AG04449 (cell line): ENCODE results near the gene RNF114.

Source experiments
- CTCF ChIA-PET: fragments of 350-600 bp; formaldehyde crosslinking; extraction: SDS; loops from one replicate; lab custom pipeline; 2021; ENCODE audit warnings: antibody characterized with exemption; lab: Yijun Ruan, JAX
- POLR2A ChIA-PET: fragments of 400-600, 350-600 bp; formaldehyde crosslinking; extraction: SDS; loops from one replicate; lab custom pipeline; 2020; ENCODE audit warnings: antibody characterized with exemption, inconsistent platforms; lab: Yijun Ruan, JAX
- DNase-seq: peaks from one replicate; pipeline ENCODE4 v3.0.0-alpha.2; 2010; ENCODE audit warnings: low read depth, low spot score
- H3K4me3 ChIP-seq: 2 replicates; pipeline ENCODE4 v1.5.1; 2011; ENCODE audit warnings: low read depth, mild to moderate bottlenecking, control low read depth, low read length
- TF ChIP-seq, protein P1 (sequence below): IDR thresholded peaks from one replicate; pipeline ENCODE4 v1.5.1; 2011; ENCODE audit warnings: mild to moderate bottlenecking, moderate library complexity, low read length, control low read depth, inconsistent platforms; ENCODE audit not compliant: insufficient read depth; ENCODE audit errors: missing control alignments

Gene RNF114

DNA sequence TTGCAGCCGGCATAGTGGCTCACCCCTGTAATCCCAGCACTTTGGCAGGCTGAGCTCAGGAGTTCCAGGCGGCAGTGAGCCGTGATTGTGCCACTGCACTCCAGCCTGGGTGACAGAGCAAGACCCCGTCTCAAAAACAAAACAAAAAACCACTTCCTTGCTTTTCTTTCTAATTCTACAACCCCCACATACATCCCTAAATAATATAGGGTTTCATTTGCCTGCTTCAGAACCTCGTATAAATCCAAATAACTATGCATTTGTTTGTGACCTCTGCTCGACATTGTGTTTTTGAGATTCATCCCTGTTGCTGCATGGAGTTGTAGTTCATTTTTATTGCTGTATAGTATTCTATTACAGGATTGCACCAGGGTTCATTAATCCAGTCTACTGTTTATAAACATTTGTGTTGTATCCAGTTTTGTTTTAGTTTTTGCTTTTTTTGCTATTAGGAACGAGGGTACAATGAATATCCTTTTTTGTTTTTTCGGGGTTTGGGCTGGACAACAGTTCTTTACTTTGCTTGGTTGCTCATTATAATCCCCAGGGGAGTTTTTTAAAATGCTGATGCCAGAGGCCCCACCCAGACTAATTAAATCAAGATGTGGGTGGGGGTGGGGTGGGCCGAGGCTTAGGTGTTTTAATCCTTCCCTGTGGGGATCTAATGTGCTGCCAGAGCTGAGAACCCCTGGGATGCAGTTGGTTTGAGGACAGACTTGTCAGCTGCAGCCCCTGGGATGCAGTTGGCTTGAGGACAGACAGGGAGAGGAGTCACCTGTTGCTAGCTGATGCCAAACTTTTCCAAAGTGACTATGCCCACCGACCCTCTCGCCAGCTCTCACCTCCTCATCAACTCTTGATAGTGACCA, 44.2 kb downstream of the RNF114 start:
- no peak overlapping the region for H3K4me3 ChIP-seq
- DNase-seq: no peak
- ChIA-PET CTCF (interaction anchor here (1.6 to 17.8 kb wide), 13 partner anchors 10 to 198 kb away, joined by 6 to 984 read pairs (median 44); no protein-coding TSS in a partner anchor), POLR2A (interaction anchor here (1.2 kb wide), 1 partner anchor 91 kb away, joined by 4 read pairs; no protein-coding TSS in a partner anchor)
- TF ChIP-seq, protein P1, sequence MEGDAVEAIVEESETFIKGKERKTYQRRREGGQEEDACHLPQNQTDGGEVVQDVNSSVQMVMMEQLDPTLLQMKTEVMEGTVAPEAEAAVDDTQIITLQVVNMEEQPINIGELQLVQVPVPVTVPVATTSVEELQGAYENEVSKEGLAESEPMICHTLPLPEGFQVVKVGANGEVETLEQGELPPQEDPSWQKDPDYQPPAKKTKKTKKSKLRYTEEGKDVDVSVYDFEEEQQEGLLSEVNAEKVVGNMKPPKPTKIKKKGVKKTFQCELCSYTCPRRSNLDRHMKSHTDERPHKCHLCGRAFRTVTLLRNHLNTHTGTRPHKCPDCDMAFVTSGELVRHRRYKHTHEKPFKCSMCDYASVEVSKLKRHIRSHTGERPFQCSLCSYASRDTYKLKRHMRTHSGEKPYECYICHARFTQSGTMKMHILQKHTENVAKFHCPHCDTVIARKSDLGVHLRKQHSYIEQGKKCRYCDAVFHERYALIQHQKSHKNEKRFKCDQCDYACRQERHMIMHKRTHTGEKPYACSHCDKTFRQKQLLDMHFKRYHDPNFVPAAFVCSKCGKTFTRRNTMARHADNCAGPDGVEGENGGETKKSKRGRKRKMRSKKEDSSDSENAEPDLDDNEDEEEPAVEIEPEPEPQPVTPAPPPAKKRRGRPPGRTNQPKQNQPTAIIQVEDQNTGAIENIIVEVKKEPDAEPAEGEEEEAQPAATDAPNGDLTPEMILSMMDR: no peak

DNA sequence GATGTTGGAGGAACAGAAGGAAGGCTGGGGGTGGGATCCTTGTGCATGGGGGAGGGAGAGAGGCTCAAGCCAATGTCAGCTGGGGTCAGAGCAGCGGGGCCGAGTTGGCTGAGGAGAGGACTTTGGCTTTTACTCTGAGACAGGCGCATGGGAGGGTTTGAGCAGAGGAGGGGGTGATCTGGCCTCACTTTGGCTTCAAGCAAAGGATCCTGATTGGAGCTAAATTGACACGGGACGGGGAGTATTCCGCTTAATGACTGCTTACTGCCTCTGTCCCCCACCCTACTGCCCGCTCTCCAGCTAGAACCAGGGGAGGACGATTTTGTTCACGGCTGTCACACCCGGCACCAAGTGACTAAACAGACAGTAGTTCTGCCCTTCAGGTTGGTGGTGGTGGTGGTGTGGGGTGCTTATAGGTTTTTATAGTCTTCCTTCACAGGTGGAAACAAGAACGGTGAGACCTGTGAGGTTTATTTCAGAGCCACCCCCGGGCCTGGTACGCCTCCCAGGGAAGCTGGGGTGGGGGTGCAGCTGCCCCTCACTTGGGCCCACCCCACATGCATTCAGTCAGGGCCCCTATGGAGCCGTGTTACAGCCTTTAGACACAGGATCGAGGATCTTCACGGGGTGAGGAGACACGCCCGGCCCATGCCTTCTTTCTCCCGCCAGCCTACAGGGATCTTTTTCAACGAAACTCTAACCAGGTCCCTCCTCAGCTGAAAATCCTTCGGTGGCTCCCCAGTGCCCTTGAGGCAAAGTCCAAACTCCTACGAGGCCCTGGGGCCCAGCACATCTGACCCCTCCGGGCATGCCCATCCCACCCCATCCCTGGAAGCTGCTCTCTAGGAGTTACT, 45.2 kb downstream of the RNF114 start:
- POLR2A ChIA-PET: interaction anchor here (0.6 to 1.2 kb wide), 2 partner anchors 90 to 184 kb away, joined by 3 to 4 read pairs; no protein-coding TSS in a partner anchor
- H3K4me3 ChIP-seq: no peak overlapping the region
- no peak for DNase-seq
- CTCF ChIA-PET: interaction anchor here (0.9 to 17.8 kb wide), 9 partner anchors 8 to 197 kb away, joined by 3 to 984 read pairs (median 88); no protein-coding TSS in a partner anchor
- TF ChIP-seq, protein P1: no peak

DNA sequence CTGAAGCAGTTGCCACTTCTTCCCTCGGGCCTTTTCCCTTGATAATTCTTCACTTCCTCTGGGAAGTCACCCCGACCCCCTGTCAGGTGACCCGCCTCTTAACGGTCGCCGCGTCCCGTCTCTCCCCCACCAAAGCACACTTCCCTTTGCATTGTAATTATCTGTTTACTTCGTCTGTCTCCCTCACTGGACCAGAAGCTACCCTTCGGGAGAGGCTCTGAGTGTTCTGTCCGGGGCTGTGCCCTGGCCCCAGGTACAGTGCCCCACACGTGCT, 45.8 kb downstream of the RNF114 start:
- CTCF ChIA-PET: interaction anchor here (0.9 to 17.8 kb wide), 6 partner anchors 9 to 197 kb away, joined by 3 to 984 read pairs (median 57); no protein-coding TSS in a partner anchor
- TF ChIP-seq, protein P1: no peak
- H3K4me3 ChIP-seq: no peak overlapping the region
- DNase-seq: no peak
- POLR2A ChIA-PET: interaction anchor here (0.6 to 1.2 kb wide), 2 partner anchors 90 to 184 kb away, joined by 3 to 4 read pairs; no protein-coding TSS in a partner anchor

DNA sequence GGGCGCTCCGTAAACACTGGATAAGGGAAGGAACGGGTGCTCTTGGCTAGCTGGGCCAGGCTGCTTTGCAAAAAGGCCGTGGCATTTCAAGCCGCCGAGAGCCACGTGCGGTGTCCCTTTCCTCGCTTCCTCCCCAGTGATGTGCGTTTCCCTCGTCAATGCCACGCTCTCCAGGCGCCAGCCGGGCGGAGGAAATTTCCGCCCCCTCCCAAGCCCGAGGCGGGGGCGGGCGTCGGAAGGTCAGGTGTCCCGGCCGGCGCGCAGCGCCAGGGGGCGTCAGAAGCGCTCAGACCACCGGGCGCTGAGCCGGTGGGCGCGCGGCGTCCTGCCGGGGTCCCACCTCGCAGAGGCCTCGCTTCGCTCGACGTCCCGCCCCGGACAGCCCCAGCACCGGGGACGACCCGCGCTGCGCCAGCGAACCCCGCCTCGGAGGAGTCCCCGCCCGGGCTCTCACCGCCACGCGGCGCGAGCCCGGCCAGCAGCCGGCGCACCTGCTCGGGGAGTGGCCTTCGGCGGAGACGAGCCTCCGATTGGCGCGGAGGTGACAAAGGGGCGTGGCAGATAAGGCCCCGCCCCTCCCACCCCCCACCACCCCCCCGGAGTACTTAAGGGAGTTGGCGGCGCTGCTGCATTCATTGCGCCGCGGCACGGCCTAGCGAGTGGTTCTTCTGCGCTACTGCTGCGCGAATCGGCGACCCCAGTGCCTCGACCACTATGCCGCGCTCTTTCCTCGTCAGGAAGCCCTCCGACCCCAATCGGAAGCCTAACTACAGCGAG, 46.3 kb downstream of the RNF114 start, which contains the start of gene SNAI1:
TSS of gene SNAI1 (plus strand) at position 635 of the 777 bp plus-strand sequence. CDS start at position 715, 80 bp downstream.
- peak within 1 kb of the TSS; percentile 86 for H3K4me3 ChIP-seq
- POLR2A ChIA-PET: interaction anchor here (0.8 to 3.2 kb wide), 6 partner anchors 14 to 88 kb away, joined by 3 to 23 read pairs (median 8); no protein-coding TSS in a partner anchor
- no peak for DNase-seq
- CTCF ChIA-PET: interaction anchor here (0.9 to 17.8 kb wide), 8 partner anchors 9 to 196 kb away, joined by 3 to 984 read pairs (median 11); no protein-coding TSS in a partner anchor
- TF ChIP-seq, protein P1: peak; percentile 50

DNA sequence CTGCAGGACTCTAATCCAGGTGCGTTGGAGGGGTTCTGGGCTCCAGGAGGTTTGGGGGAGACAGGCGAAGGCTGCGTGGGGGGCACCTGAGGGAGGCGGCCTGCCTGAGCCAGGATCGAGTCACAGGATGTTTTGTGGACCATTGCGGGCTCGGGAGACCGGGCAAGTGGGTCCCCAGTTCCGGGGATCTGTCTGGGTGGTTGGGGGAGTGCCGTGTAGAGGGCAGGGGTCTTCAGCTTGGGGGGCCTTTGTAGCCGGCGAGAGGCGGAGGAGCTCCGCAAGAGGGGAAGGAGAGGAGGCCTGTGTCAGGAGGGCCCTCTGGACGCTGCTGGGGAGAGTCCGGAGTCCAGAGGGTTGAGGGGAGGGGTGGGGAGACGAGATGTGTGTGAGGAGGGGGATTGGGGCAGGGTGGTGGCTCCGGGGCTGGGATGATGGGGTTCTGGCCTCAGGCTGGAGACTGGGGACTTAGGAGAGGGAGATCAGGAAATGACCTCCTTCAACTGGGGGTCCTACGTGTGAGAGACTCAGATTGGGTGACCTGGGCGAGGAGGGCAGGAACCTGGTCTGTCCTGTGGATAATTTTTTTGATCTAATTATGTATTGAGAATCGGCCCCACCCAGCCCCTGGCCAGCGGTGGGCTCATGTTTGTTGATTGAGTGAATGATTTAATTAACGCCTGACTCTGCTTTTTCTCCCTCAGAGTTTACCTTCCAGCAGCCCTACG, 47.1 kb downstream of the RNF114 start:
- POLR2A ChIA-PET: interaction anchor here (0.8 to 3.2 kb wide), 9 partner anchors 11 to 88 kb away, joined by 3 to 23 read pairs (median 5); no protein-coding TSS in a partner anchor
- TF ChIP-seq, protein P1: no peak
- peak overlapping the region; percentile 86 for H3K4me3 ChIP-seq
- no peak for DNase-seq
- CTCF ChIA-PET: interaction anchor here (1.3 to 17.8 kb wide), 4 partner anchors 11 to 195 kb away, joined by 3 to 984 read pairs (median 11); no protein-coding TSS in a partner anchor
